Activated T-cell treated with anti-CD3 and anti-CD28 coated beads, Interleukin-2, amount 50 U/mL, for 24 hours (primary cell): ENCODE measurements around the gene PCP2.

Experiments
- DNase-seq: peaks from one replicate; pipeline ENCODE4 v3.0.0-alpha.2; 2020
- H3K27ac Mint-ChIP-seq: 2 replicates; pipeline ENCODE4 v1.8.0; 2020; ENCODE audit warnings: mild to moderate bottlenecking, mixed read lengths
- H3K27me3 Mint-ChIP-seq: 2 replicates; pipeline ENCODE4 v1.8.0; 2020; ENCODE audit warnings: mixed read lengths
- H3K36me3 Mint-ChIP-seq: 2 replicates; pipeline ENCODE4 v1.8.0; 2020; ENCODE audit warnings: low read depth, mixed read lengths
- H3K4me1 Mint-ChIP-seq: 2 replicates; pipeline ENCODE4 v1.8.0; 2020; ENCODE audit warnings: low read depth, mixed read lengths
- H3K4me3 Mint-ChIP-seq: 2 replicates; pipeline ENCODE4 v1.8.0; 2020; ENCODE audit warnings: mild to moderate bottlenecking, moderate library complexity, mixed read lengths
- H3K9me3 Mint-ChIP-seq: 2 replicates; pipeline ENCODE4 v1.8.0; 2020; ENCODE audit warnings: mixed read lengths

PCP2 gene

GRCh38 chr19:7670150-7670783, 36.7 kb upstream of the PCP2 start:
- peaks cover 62% of the 10 kb centered on the region for H3K27me3 Mint-ChIP-seq
- no peaks in the 10 kb centered on the region for H3K36me3 Mint-ChIP-seq
- H3K4me3 Mint-ChIP-seq = peak overlapping the region; percentile 54
- no peak overlapping the region for H3K27ac Mint-ChIP-seq
- DNase-seq = peak; percentile 52
- peaks cover 21% of the 10 kb centered on the region for H3K4me1 Mint-ChIP-seq
- H3K9me3 Mint-ChIP-seq = no peaks in the 10 kb centered on the region

- H3K4me1 Mint-ChIP-seq = peaks cover 21% of the 10 kb centered on the region
These were observed 36.1 kb upstream of the PCP2 start for GRCh38 chr19:7669641-7670040.

GRCh38 chr19:7668842-7669241, 35.3 kb upstream of the PCP2 start, which contains the start of gene RETN:
Gene RETN, plus strand, starts transcription at chr19:7669049. Its CDS starts 278 bp downstream, at chr19:7669327.
- Mint-ChIP-seq H3K27ac (no peak within 1 kb of the TSS), H3K36me3 (no peaks in the 10 kb centered on the region), H3K4me3 (no peak within 1 kb of the TSS), H3K9me3 (no peaks in the 10 kb centered on the region), H3K27me3 (peaks cover 54% of the 10 kb centered on the region), H3K4me1 (peaks cover 15% of the 10 kb centered on the region)
- no peak for DNase-seq

More at GRCh38 chr19:7669641-7670040, 36.1 kb upstream of the PCP2 start:
- no peak overlapping the region for H3K27ac Mint-ChIP-seq
- peaks cover 62% of the 10 kb centered on the region for H3K27me3 Mint-ChIP-seq
- H3K9me3 Mint-ChIP-seq = no peaks in the 10 kb centered on the region
- H3K36me3 Mint-ChIP-seq = no peaks in the 10 kb centered on the region
- no peak for DNase-seq
- no peak overlapping the region for H3K4me3 Mint-ChIP-seq

GRCh38 chr19:7665076-7665475, 31.6 kb upstream of the PCP2 start:
- Mint-ChIP-seq H3K4me1 (peaks cover 8% of the 10 kb centered on the region), H3K27ac (no peak overlapping the region), H3K9me3 (no peaks in the 10 kb centered on the region), H3K27me3 (peaks cover 23% of the 10 kb centered on the region), H3K36me3 (no peaks in the 10 kb centered on the region), H3K4me3 (no peak overlapping the region)
- no peak for DNase-seq

GRCh38 chr19:7663706-7664105, 30.2 kb upstream of the PCP2 start:
- H3K4me1 Mint-ChIP-seq = no peaks in the 10 kb centered on the region
- no peaks in the 10 kb centered on the region for H3K9me3 Mint-ChIP-seq
- H3K4me3 Mint-ChIP-seq = no peak overlapping the region
- H3K27me3 Mint-ChIP-seq = peaks cover 12% of the 10 kb centered on the region
- H3K27ac Mint-ChIP-seq = no peak overlapping the region
- no peaks in the 10 kb centered on the region for H3K36me3 Mint-ChIP-seq
- no peak for DNase-seq

- Mint-ChIP-seq H3K9me3 (no peaks in the 10 kb centered on the region), H3K4me3 (no peak overlapping the region), H3K36me3 (no peaks in the 10 kb centered on the region), H3K27ac (no peak overlapping the region), H3K4me1 (peaks cover 9% of the 10 kb centered on the region), H3K27me3 (peaks cover 6% of the 10 kb centered on the region)
- DNase-seq = no peak
These were observed 29.1 kb upstream of the PCP2 start for GRCh38 chr19:7662657-7663056.

- Mint-ChIP-seq H3K36me3 (no peaks in the 10 kb centered on the region), H3K4me1 (peaks cover 16% of the 10 kb centered on the region), H3K9me3 (no peaks in the 10 kb centered on the region), H3K27ac (no peak overlapping the region), H3K4me3 (no peak overlapping the region), H3K27me3 (peaks cover 2% of the 10 kb centered on the region)
- no peak for DNase-seq
These were observed 28.4 kb upstream of the PCP2 start for GRCh38 chr19:7661744-7662538.

- no peaks in the 10 kb centered on the region for H3K27me3 Mint-ChIP-seq
- peaks cover 16% of the 10 kb centered on the region for H3K4me1 Mint-ChIP-seq
- H3K27ac Mint-ChIP-seq = peak overlapping the region; percentile 76
- H3K4me3 Mint-ChIP-seq = peak overlapping the region; percentile 57
- H3K9me3 Mint-ChIP-seq = no peaks in the 10 kb centered on the region
- peak; percentile 57 for DNase-seq
- no peaks in the 10 kb centered on the region for H3K36me3 Mint-ChIP-seq
These were observed 24.7 kb upstream of the PCP2 start for GRCh38 chr19:7658219-7658686.

- Mint-ChIP-seq H3K27me3 (no peaks in the 10 kb centered on the region), H3K27ac (peak overlapping the region; percentile 59), H3K36me3 (no peaks in the 10 kb centered on the region), H3K4me3 (no peak overlapping the region), H3K4me1 (peaks cover 22% of the 10 kb centered on the region), H3K9me3 (no peaks in the 10 kb centered on the region)
- DNase-seq = no peak
These were observed 23.7 kb upstream of the PCP2 start for GRCh38 chr19:7657131-7657751.

GRCh38 chr19:7655581-7655980, 22.1 kb upstream of the PCP2 start:
- Mint-ChIP-seq H3K4me1 (peaks cover 25% of the 10 kb centered on the region), H3K27ac (no peak overlapping the region), H3K4me3 (no peak overlapping the region), H3K27me3 (no peaks in the 10 kb centered on the region), H3K9me3 (no peaks in the 10 kb centered on the region), H3K36me3 (no peaks in the 10 kb centered on the region)
- DNase-seq = no peak

- Mint-ChIP-seq H3K36me3 (no peaks in the 10 kb centered on the region), H3K4me1 (peaks cover 25% of the 10 kb centered on the region), H3K27me3 (no peaks in the 10 kb centered on the region), H3K4me3 (no peak overlapping the region), H3K27ac (no peak overlapping the region), H3K9me3 (no peaks in the 10 kb centered on the region)
- no peak for DNase-seq
These were observed 20.9 kb upstream of the PCP2 start for GRCh38 chr19:7654401-7654800.

GRCh38 chr19:7652061-7652641, 18.6 kb upstream of the PCP2 start:
- peak overlapping the region; percentile 54 for H3K4me3 Mint-ChIP-seq
- no peaks in the 10 kb centered on the region for H3K27me3 Mint-ChIP-seq
- H3K9me3 Mint-ChIP-seq = no peaks in the 10 kb centered on the region
- peaks cover 9% of the 10 kb centered on the region for H3K36me3 Mint-ChIP-seq
- peak; percentile 90 for DNase-seq
- H3K4me1 Mint-ChIP-seq = peaks cover 11% of the 10 kb centered on the region
- H3K27ac Mint-ChIP-seq = no peak overlapping the region

- peaks cover 20% of the 10 kb centered on the region for H3K36me3 Mint-ChIP-seq
- H3K9me3 Mint-ChIP-seq = no peaks in the 10 kb centered on the region
- no peak for DNase-seq
- H3K4me1 Mint-ChIP-seq = peaks cover 9% of the 10 kb centered on the region
- no peak overlapping the region for H3K27ac Mint-ChIP-seq
- H3K4me3 Mint-ChIP-seq = no peak overlapping the region
- no peaks in the 10 kb centered on the region for H3K27me3 Mint-ChIP-seq
These were observed 16.6 kb upstream of the PCP2 start for GRCh38 chr19:7650148-7650547.

GRCh38 chr19:7648265-7649014, 14.9 kb upstream of the PCP2 start:
- no peak for DNase-seq
- no peaks in the 10 kb centered on the region for H3K27me3 Mint-ChIP-seq
- H3K4me3 Mint-ChIP-seq = no peak overlapping the region
- H3K36me3 Mint-ChIP-seq = peaks cover 29% of the 10 kb centered on the region
- no peaks in the 10 kb centered on the region for H3K9me3 Mint-ChIP-seq
- H3K4me1 Mint-ChIP-seq = peaks cover 9% of the 10 kb centered on the region
- no peak overlapping the region for H3K27ac Mint-ChIP-seq
